NOMO-1 treated with DMSO at 0.1 percent for 48 hours (cell line): ENCODE measurements around the gene LRP1B.
A peak's percentile ranks its signal among the peaks of the same experiment; 100 is the strongest.

Experiments
- DNase-seq: peaks from one replicate; lab custom pipeline; 2025; ENCODE audit not compliant: unreplicated experiment; lab: John Stamatoyannopoulos, UW

LRP1B gene

DNA sequence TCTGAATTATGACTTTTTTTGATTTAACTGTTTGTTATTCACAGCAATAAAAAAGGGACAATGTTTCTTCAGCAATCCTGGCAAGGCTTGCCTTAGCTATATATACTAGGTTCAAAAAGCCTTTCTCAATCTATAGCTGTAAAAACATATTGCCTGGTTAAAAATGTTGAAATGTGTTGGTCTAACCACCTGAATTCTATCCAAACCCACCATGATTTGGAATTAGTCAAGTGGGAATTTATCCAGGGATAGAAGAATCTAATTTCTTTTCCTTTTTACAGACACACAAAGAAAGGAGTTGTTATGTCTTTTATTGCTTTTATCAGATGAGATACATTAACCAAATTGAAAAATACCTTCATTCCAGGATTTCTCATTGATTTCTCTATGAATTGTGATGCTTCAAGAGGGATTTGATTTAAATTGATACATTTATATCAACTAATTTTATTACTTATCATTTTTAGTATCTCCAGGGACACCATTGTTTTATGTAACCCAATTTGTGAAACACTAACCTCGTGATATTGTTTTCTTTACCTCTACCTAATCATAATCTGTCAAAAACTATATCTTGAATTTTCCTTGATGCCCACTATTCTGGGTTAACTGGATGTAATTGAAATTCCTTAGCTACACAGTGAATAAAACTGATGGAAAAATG lies 88.1 kb downstream of the LRP1B start:
- DNase-seq, result no peak

- DNase-seq, result no peak
Measured at GRCh38 chr2:142041996-142042395, 88.8 kb downstream of the LRP1B start.

- no peak for DNase-seq
Measured at GRCh38 chr2:142041105-142041504, 89.7 kb downstream of the LRP1B start.

DNA sequence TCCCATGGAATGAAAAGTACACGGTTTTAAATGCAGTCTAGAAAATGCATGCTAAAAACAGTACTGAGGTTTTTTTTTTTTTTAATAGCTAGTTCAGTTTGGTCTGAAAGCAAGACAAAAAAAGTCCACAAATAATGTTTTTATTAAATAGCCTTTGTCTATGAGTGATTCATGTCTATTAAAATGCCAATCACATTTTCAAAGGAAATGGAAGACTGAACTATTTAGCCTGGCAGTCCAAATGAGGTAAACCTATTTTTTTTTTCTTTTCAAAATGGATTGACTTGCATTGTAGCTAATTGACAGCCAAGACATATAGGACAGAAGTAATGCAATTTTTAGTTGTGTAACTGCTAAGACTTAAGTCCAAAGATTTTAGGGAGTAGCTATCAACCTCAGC lies 90.3 kb downstream of the LRP1B start:
- no peak for DNase-seq

DNA sequence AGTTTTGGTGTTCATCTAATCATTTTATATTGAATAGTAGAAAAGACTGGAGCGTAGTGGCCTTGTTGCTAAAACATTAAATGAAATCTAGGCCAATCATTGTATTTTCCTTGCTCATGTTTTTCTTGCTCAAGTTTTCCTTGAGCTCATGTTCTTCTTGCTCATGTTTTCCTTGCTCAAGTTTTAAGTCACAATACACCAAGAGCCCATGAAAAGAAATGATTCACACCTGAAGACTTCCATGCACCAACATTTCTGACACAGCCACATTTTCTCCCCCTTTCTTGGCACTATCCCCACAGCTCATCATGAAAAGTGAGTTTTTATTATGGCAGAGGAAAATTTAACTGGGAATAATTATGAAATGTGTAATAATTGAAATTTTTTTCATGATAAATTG lies 92.0 kb downstream of the LRP1B start:
- DNase-seq, result no peak

DNA sequence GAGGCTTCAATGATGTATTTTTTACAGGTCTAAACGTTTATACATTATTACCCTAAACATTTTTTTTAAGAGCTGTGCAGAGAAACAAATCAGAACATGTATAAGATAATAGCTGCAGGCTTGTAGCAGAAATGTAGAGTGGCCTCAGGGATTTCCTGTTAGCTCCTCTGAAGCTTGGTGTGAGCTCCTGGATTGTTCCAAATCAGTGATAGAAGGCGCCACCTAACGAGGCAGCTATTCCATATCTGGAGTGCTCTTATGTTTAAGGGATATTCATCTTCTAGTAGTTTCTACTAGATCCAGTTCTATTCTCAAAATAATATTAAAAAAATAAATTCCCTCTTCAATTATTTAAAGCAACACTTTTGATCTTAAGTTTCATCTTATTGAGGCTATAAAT lies 93.1 kb downstream of the LRP1B start:
- no peak for DNase-seq

DNA sequence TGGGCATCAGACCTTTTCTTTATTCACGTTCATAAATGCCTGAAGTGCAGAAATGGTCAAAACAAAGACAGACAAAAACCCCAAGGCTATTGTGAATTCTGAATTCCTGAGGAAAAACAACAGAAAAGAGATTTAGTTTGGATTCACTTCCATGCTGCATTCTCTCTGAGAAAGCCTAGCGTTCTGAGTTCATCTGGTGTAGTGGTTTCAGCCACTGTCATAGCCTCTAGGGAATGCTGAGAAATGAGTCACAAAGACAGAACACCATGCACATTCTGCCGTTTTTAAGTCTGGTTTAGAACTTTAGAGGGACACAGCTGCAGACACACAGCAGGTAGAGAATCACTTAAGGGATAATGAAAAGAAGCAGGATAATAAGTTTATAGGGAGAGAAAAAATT lies 93.8 kb downstream of the LRP1B start:
- no peak for DNase-seq

DNA sequence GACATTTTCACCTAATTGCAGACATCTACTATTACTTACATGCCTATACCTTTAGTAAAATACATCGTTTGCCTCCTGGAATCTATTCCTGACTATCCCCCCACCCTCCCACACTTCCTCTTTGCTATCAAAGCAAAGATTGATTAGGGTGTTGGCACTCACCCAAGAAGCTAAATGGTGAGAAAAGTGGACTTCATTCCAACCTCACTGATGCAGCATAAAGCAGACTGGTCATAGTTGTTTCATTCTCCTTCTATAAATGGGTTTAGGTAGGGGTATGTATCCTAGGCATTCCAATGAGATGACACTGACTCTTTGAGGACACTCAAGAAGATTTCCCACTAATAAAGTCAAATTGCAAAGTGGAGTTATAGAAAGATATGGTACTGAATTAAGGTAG lies 97.4 kb downstream of the LRP1B start:
- DNase-seq, result no peak

GRCh38 chr2:142031656-142032055 lies 99.2 kb downstream of the LRP1B start:
- no peak for DNase-seq

GRCh38 chr2:142030735-142031134 lies 100.1 kb downstream of the LRP1B start:
- DNase-seq, result no peak

- DNase-seq, result no peak
Measured at GRCh38 chr2:142029974-142030373, 100.8 kb downstream of the LRP1B start.

DNA sequence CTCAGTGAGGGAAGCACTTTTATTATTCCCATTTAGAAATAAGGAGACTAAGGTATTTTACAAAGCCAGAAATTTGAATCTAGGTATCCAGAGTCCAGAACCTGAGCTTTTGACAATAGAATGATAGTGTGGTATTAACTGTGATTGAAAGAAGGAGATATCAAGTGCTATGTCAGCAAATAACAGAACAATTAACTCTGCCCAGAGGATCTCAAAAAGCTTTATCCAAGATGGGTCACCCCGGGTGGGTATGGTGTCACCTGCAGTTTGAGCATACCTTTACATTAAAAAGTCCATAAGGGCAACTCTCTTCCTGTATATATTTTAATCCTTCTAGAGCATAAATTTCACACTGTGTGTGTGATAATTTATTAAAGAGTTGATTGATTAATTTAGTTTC lies 105.4 kb downstream of the LRP1B start:
- DNase-seq, result no peak

GRCh38 chr2:142020368-142020767 lies 110.4 kb downstream of the LRP1B start:
- DNase-seq, result no peak

DNA sequence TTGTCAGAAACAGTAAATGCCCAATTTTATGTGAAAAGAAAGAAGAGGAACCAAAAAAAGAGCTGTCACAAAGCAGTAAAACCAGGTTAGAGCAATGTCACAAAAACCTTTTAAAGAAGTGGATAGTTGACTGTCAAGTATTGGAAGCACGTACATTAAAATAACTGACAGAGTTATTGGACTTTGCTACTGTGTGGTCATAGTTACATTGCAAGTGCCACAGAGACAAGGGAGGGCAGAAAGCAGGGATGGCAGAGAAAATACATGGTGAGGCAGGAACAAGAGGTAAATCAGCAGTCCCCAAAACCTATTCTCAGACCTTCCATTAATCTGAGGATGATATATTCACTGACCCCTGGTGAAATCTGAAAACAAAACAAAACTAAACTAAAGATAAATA lies 116.3 kb downstream of the LRP1B start:
- DNase-seq, result no peak

- no peak for DNase-seq
Measured at GRCh38 chr2:142012797-142013196, 118.0 kb downstream of the LRP1B start.

DNA sequence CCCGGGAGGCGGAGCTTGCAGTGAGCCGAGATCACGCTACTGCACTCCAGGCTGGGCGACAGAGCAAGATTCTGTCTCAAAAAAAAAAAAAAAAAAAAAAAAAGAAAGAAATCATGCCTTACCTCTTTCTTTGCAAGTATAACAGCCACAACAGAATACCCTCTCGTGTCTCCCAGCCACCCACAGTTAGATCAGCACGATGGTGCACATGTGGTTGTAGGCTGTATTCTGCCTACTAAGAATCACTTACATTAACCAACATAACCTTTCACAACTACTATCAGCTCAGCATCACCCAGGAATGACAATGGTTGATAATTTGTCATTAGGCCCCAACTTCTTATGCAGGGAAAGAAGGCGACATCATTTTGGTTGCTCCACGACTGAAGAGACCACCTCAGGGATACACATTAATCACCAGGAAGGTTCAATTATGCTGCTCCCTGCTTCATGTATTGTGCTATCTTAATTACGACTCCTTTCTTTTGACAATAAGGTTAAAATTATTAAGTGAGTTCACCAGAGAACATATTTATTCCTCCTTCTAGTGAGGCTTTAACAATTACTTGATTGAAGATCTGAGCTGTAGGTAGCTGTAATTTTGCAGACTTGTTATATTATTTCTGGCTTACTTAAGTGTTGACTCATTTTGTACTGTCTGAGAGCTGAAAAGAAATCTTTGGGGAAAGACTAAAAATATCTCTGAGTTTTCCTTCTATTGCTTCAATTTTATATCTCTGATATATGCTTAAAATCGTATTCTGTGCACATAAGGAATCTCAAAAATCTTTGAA lies 120.1 kb downstream of the LRP1B start:
- no peak for DNase-seq

DNA sequence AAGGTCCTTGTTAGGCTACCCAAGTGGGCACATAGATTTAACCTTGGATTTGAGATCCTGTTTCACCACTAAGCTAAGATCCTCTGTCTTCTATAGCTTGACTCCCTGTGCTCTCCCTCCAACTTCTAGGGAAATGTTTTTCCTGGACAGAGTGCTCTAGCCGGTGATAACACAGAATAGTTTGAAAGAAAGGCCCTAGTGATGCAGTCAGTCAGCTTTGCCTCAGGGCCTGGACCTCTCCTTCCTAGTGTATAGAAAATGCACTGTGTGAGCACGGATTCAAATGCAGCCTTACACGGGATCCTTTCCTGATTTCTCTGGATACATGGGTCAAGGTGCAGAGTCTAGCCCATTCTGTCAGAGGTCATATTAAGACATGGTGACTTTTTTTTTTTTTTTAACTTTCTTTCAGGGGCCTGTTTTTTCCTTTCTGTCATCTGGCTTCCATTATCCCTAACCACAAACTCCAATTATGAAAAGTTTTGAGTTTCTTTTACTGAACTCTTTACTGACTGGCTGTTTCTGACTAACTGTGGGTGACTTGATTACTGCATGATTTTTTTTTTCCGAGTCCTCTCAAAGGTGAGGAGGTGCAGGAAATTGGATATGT lies 122.6 kb downstream of the LRP1B start:
- no peak for DNase-seq

DNA sequence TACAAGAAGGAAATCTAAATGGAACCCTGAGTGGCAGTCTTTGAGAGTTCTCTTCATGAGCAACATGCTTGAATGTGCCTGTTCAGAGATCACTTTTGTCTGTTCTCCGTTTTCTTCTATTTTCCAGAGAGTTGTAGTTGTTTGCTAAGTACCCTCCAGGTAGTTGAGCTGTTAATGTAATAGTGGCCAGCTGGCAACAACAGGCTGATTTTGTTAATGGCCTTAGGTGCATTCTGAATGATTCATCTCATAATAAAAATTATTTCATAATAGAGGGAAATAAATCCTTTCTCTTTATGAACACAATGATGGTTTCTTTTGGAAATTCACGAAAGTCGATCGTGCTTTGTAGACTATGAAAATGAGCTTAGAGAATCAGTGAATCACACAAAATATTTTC lies 136.8 kb downstream of the LRP1B start:
- DNase-seq, result no peak

- no peak for DNase-seq
Measured at GRCh38 chr2:141992695-141993094, 138.1 kb downstream of the LRP1B start.

GRCh38 chr2:141968433-141968832 lies 162.4 kb downstream of the LRP1B start:
- peak; percentile 82 for DNase-seq

- no peak for DNase-seq
Measured at GRCh38 chr2:141967980-141968379, 162.8 kb downstream of the LRP1B start.

- DNase-seq, result no peak
Measured at GRCh38 chr2:141967503-141967902, 163.3 kb downstream of the LRP1B start.
